Transverse colon (tissue), 4 donors: Measurements from ENCODE around the gene QDPR. TPM values are rescaled to one million over a fixed set of nuclear protein-coding genes. Genes with fewer than 3 reads are reported as not detected.

Source experiments
- DNase-seq: peaks from one replicate; pipeline ENCODE4 v3.0.0-alpha.2; 2019
- H3K27ac ChIP-seq, 4 donors: fragments of 200-600 bp; sonication (generic); 2 replicates each; pipeline ENCODE4 v1.5.1; 2016 to 2018; ENCODE audit warnings: inconsistent platforms in 4 of 4
- H3K27me3 ChIP-seq: fragments of 200-600 bp; sonication (generic); 2 replicates; pipeline ENCODE4 v1.5.1; 2017; ENCODE audit warnings: inconsistent platforms
- H3K36me3 ChIP-seq, 4 donors: fragments of 200-600 bp; sonication (generic); 2 replicates each; pipeline ENCODE4 v1.5.1; 2017 to 2019; ENCODE audit warnings: inconsistent platforms in 4 of 4
- H3K4me1 ChIP-seq, 4 donors: fragments of 200-600 bp; sonication (generic); 2 replicates each; pipeline ENCODE4 v1.5.1; 2017 to 2020; ENCODE audit warnings: inconsistent platforms in 4 of 4
- H3K4me3 ChIP-seq, 4 donors: fragments of 200-600 bp; sonication (generic); 1 replicate in 1 of 4; 2 replicates in 3 of 4; pipeline versions ENCODE4 v1.5.1 to v1.6.1; 2017 to 2019; ENCODE audit warnings: inconsistent platforms in 4 of 4
- H3K9me3 ChIP-seq, 2 donors: fragments of 200-600 bp; sonication (generic); 2 replicates each; pipeline ENCODE4 v1.5.1; 2017 to 2019; ENCODE audit warnings: inconsistent platforms in 2 of 2
- EP300 ChIP-seq: sonication (generic); formaldehyde crosslinking; IDR thresholded peaks from one replicate; pipeline ENCODE4 v1.6.1; 2017; ENCODE audit warnings: antibody characterized with exemption, low read depth
- POLR2A ChIP-seq: fragments of 450-650 bp; IDR thresholded peaks from one replicate; pipeline ENCODE4 v1.6.1; 2016; ENCODE audit warnings: antibody characterized with exemption, mild to moderate bottlenecking, moderate library complexity
- POLR2AphosphoS5 ChIP-seq, 3 donors: sonication (generic); formaldehyde crosslinking; IDR thresholded peaks; one replicate each; pipeline ENCODE4 v1.6.1; 2016; ENCODE audit warnings: antibody characterized with exemption in 3 of 3
- WGBS, 2 donors: methylation state at CpG; one replicate each; pipeline ENCODE4 v1.1.5; 2018; ENCODE audit warnings: low coverage in 1 of 2; 5-methylcytosine and 5-hydroxymethylcytosine counted together
- in situ Hi-C, 4 donors: fragments of 200-750 bp; cut with MboI; loops; one replicate each; pipeline versions ENCODE4 v1.15.0 to v1.15.1; 2017; ENCODE audit warnings: low sequenced_read_pairs in 3 of 4, low pct_ligation_motif_present in 1 of 4, low pct_unique_long_range_greater_than_20kb in 1 of 4
- intact Hi-C: fragments of 100-400 bp; cut with DNase I; formaldehyde crosslinking; loops from one replicate; pipeline ENCODE4 v1.15.1; 2023; ENCODE audit warnings: low total_unique reads
- total RNA-seq, 4 donors: library from RNA; depleted of rRNA; stranded (reverse); fragments of >200 nt; gene quantifications; one replicate each; pipeline ENCODE4 v1.1.0, GENCODE V29; 2016
- TF ChIP-seq, protein P1 (sequence below), 5 experiments: fragments of 200-600 bp in 3 of 5; fragments of 450-650 bp in 2 of 5; sonication (generic) in 3 of 5; IDR thresholded peaks; 1 replicate in 2 of 5; 2 replicates in 3 of 5; pipeline ENCODE4 v1.5.1; 2016 to 2017; ENCODE audit warnings: antibody characterized with exemption in 5 of 5, inconsistent platforms in 3 of 5, mild to moderate bottlenecking in 2 of 5, moderate library complexity in 1 of 5

QDPR gene
- total RNA-seq, 4 donors from 2014 or later = 11.4 to 32.4 (median 13.0) TPM; not detected in 1

GRCh38 chr4:17491196-17491595 is 20.7 kb downstream of the QDPR start:
- WGBS, 2 donors = 80 to 85% methylated on average over 1 to 3 of the region's 3 CpGs
- TF ChIP-seq, protein P1, sequence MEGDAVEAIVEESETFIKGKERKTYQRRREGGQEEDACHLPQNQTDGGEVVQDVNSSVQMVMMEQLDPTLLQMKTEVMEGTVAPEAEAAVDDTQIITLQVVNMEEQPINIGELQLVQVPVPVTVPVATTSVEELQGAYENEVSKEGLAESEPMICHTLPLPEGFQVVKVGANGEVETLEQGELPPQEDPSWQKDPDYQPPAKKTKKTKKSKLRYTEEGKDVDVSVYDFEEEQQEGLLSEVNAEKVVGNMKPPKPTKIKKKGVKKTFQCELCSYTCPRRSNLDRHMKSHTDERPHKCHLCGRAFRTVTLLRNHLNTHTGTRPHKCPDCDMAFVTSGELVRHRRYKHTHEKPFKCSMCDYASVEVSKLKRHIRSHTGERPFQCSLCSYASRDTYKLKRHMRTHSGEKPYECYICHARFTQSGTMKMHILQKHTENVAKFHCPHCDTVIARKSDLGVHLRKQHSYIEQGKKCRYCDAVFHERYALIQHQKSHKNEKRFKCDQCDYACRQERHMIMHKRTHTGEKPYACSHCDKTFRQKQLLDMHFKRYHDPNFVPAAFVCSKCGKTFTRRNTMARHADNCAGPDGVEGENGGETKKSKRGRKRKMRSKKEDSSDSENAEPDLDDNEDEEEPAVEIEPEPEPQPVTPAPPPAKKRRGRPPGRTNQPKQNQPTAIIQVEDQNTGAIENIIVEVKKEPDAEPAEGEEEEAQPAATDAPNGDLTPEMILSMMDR (IDR thresholded peaks at IDR 0.05) = no peak
- TF ChIP-seq POLR2AphosphoS5 (IDR thresholded peaks at IDR 0.05) = no peak
- TF ChIP-seq EP300 = no peak
- TF ChIP-seq POLR2A = no peak
- Histone ChIP-seq H3K4me1 (peaks cover 0 to 8% (median 0%) of the 10 kb centered on the region in 4 donors), H3K36me3 (peaks cover 0 to 17% (median 6%) of the 10 kb centered on the region in 4 donors), H3K27me3 (no peaks in the 10 kb centered on the region), H3K4me3 (no peak overlapping the region), H3K9me3 (no peaks in the 10 kb centered on the region), H3K27ac (no peak overlapping the region)
- intact Hi-C loops = no loop called here
- in situ Hi-C loops = no loop called here
- no peak for DNase-seq

DNA sequence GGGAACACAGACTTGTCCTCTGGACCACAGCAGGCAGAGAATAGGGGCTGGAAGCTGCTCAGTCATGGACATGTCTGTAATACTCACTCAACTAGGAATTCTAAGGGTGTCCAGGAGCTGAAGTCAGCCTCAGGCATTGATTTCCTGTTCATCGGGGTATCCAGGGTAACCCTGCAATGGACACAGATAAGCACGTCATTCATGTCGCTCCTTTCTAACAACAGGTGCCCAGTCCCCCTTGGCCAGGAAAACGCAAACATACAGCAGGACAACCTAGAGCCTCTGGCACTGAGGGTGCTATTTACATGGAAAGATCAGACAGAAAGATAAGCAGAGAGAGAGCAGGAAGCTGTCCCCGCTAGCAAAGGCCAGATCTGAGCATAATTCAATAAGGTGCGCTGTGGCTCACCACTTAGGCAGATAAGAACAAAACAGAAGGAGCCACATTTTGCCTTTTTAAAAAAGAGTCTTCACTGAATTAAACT is 21.3 kb downstream of the QDPR start:
- H3K9me3 ChIP-seq = no peaks in the 10 kb centered on the region
- TF ChIP-seq, protein P1 (IDR thresholded peaks at IDR 0.05) = no peak
- TF ChIP-seq POLR2A (no peak), EP300 (no peak), POLR2AphosphoS5 (IDR thresholded peaks at IDR 0.05) (no peak)
- intact Hi-C loops (no loop called here), in situ Hi-C loops (no loop called here)
- H3K4me3 ChIP-seq = no peak overlapping the region
- no peak for DNase-seq
- 37 to 64% methylated on average over 3 to 6 of the region's 6 CpGs for whole genome bisulfite sequencing, 2 donors
- H3K27ac ChIP-seq = no peak overlapping the region
- peaks cover 0 to 8% (median 0%) of the 10 kb centered on the region in 4 donors for H3K4me1 ChIP-seq
- peaks cover 0 to 20% (median 6%) of the 10 kb centered on the region in 4 donors for H3K36me3 ChIP-seq
- H3K27me3 ChIP-seq = no peaks in the 10 kb centered on the region

DNA sequence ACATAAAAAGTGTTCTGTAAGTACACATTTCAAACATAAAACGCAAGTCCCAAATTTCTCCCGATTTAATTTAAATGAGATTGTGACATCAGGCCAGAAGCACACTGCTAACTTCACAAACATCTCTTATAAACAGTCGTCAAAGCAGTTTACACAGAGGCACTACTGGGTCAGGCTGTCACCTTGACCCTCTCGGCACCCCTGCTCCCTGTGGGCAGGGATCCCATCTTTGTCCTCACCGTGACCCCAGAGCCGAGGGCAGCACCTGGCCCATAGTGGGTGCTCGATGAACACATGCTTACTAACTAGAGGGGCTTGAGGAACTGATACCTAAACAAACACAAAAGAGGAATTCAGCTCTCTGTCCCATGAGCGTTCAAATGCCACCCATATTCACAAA is 22.2 kb downstream of the QDPR start:
- H3K9me3 ChIP-seq = no peaks in the 10 kb centered on the region
- peaks cover 0 to 8% (median 0%) of the 10 kb centered on the region in 4 donors for H3K4me1 ChIP-seq
- DNase-seq = no peak
- H3K36me3 ChIP-seq = peaks cover 0 to 20% (median 6%) of the 10 kb centered on the region in 4 donors
- H3K27ac ChIP-seq = no peak overlapping the region
- intact Hi-C loops (no loop called here), in situ Hi-C loops (no loop called here)
- no peaks in the 10 kb centered on the region for H3K27me3 ChIP-seq
- H3K4me3 ChIP-seq = no peak overlapping the region
- TF ChIP-seq POLR2AphosphoS5 (IDR thresholded peaks at IDR 0.05) (no peak), EP300 (no peak), POLR2A (no peak)
- TF ChIP-seq, protein P1 (IDR thresholded peaks at IDR 0.05) = no peak
- WGBS, 2 donors = 75 to 76% methylated on average over 3 to 8 of the region's 8 CpGs

GRCh38 chr4:17489123-17489522 is 22.8 kb downstream of the QDPR start:
- TF ChIP-seq, protein P1 (IDR thresholded peaks at IDR 0.05) = no peak
- in situ Hi-C loops (no loop called here), intact Hi-C loops (no loop called here)
- Histone ChIP-seq H3K4me3 (no peak overlapping the region), H3K36me3 (peaks cover 0 to 20% (median 6%) of the 10 kb centered on the region in 4 donors), H3K27me3 (no peaks in the 10 kb centered on the region), H3K27ac (no peak overlapping the region), H3K9me3 (no peaks in the 10 kb centered on the region), H3K4me1 (peaks cover 0 to 8% (median 0%) of the 10 kb centered on the region in 4 donors)
- no peak for DNase-seq
- 74 to 87% methylated on average over 2 to 5 of the region's 5 CpGs for WGBS, 2 donors
